IMR-90 (cell line): ENCODE measurements around the gene GLMP. TPM values are rescaled to one million over a fixed set of nuclear protein-coding genes. Genes with fewer than 3 reads are reported as not detected.

Experiments used
- ATAC-seq: fragments of 200-7000 bp; cut with Tn5 transposase; 2 replicates; pipeline ENCODE4 v1.9.1; 2020; ENCODE audit warnings: low read depth, mild to moderate bottlenecking, moderate library complexity
- BruUV-seq: library from RNA; stranded (reverse); fragments of 400-500 nt; replicated peaks from 2 replicates; lab custom pipeline; 2021; lab: Mats Ljungman, UMichigan
- CTCF ChIA-PET: fragments of 300-600 bp; formaldehyde crosslinking; extraction: SDS; loops from one replicate; lab custom pipeline; 2021; ENCODE audit warnings: antibody characterized with exemption; lab: Yijun Ruan, JAX
- POLR2A ChIA-PET: fragments of 300-600 bp; sonication (Branson Sonifier 250); formaldehyde crosslinking; loops from one replicate; lab custom pipeline; 2022; ENCODE audit warnings: antibody characterized with exemption; ENCODE audit not compliant: unreplicated experiment; lab: Charles Lee
- DNase-seq: peaks from one replicate; pipeline ENCODE4 v3.0.0; 2013
- H2AFZ ChIP-seq: replicated peaks from 2 replicates; pipeline ENCODE3; 2013; ENCODE audit warnings: low read length, mild to moderate bottlenecking; ENCODE audit not compliant: poor library complexity
- H2AK5ac ChIP-seq: 2 replicates; pipeline ENCODE4 v1.6.1; 2013; ENCODE audit warnings: low read depth, low read length, inconsistent platforms
- H2AK9ac ChIP-seq: replicated peaks from 2 replicates; pipeline ENCODE3; 2013; ENCODE audit warnings: mild to moderate bottlenecking, low read depth, low read length, moderate library complexity; ENCODE audit not compliant: poor library complexity
- H2BK120ac ChIP-seq: 2 replicates; pipeline ENCODE4 v1.6.1; 2013; ENCODE audit warnings: low read depth, low read length, inconsistent platforms
- H2BK15ac ChIP-seq: 3 replicates; pipeline ENCODE4 v1.6.1; 2013; ENCODE audit warnings: low read depth, low read length, inconsistent platforms
- H2BK20ac ChIP-seq: 2 replicates; pipeline ENCODE4 v1.6.1; 2013; ENCODE audit warnings: low read depth, mild to moderate bottlenecking, inconsistent platforms, low read length, moderate library complexity
- H2BK5ac ChIP-seq: 2 replicates; pipeline ENCODE4 v1.6.1; 2013; ENCODE audit warnings: mild to moderate bottlenecking, low read depth, low read length, inconsistent platforms; ENCODE audit not compliant: poor library complexity, severe bottlenecking
- H3K14ac ChIP-seq: replicated peaks from 2 replicates; pipeline ENCODE4 v1.6.1; 2013; ENCODE audit warnings: low read depth, low read length, inconsistent platforms
- H3K18ac ChIP-seq: 2 replicates; pipeline ENCODE4 v1.6.1; 2013; ENCODE audit warnings: low read depth, low read length, control low read depth
- H3K23ac ChIP-seq: 2 replicates; pipeline ENCODE4 v1.6.1; 2013; ENCODE audit warnings: low read depth, low read length, inconsistent platforms
- H3K27ac ChIP-seq: 2 replicates; pipeline ENCODE4 v1.5.1; 2013; ENCODE audit warnings: mild to moderate bottlenecking, control low read depth, low read length; ENCODE audit not compliant: insufficient read depth
- H3K27me3 ChIP-seq: 2 replicates; pipeline ENCODE4 v1.6.1; 2013; ENCODE audit warnings: low read length; ENCODE audit not compliant: control insufficient read depth, insufficient read depth
- H3K36me3 ChIP-seq: 2 replicates; pipeline ENCODE4 v1.6.1; 2013; ENCODE audit warnings: low read length, mixed read lengths; ENCODE audit not compliant: control insufficient read depth, insufficient read depth
- H3K4ac ChIP-seq: 2 replicates; pipeline ENCODE4 v1.6.1; 2013; ENCODE audit warnings: low read depth, low read length, inconsistent platforms
- H3K4me1 ChIP-seq: 2 replicates; pipeline ENCODE4 v1.6.1; 2013; ENCODE audit warnings: low read length, mixed read lengths; ENCODE audit not compliant: control insufficient read depth, insufficient read depth
- H3K4me2 ChIP-seq: 2 replicates; pipeline ENCODE4 v1.6.1; 2013; ENCODE audit warnings: low read depth, mild to moderate bottlenecking, control low read depth, low read length, moderate library complexity
- H3K4me3 ChIP-seq: 2 replicates; pipeline ENCODE4 v1.5.1; 2013; ENCODE audit warnings: low read depth, mild to moderate bottlenecking, control low read depth, low read length, moderate library complexity; ENCODE audit not compliant: insufficient read depth
- H3K56ac ChIP-seq: 2 replicates; pipeline ENCODE4 v1.6.1; 2013; ENCODE audit warnings: low read length, inconsistent platforms; ENCODE audit not compliant: insufficient read depth; ENCODE audit errors: extremely low read depth
- H3K79me1 ChIP-seq, 2 experiments: 2 replicates each; pipeline ENCODE4 v1.6.1; 2013; ENCODE audit warnings: low read length in 2 of 2, inconsistent platforms in 1 of 2, low read depth in 1 of 2
- H3K9ac ChIP-seq: 2 replicates; pipeline ENCODE4 v1.6.1; 2013; ENCODE audit warnings: low read depth, low read length, control low read depth
- H3K9me1 ChIP-seq: 2 replicates; pipeline ENCODE4 v1.6.1; 2013; ENCODE audit warnings: low read length, inconsistent platforms; ENCODE audit not compliant: insufficient read depth
- H3K9me3 ChIP-seq: 2 replicates; pipeline ENCODE4 v1.6.1; 2013; ENCODE audit warnings: low read length; ENCODE audit not compliant: control insufficient read depth, insufficient read depth
- H4K20me1 ChIP-seq: 2 replicates; pipeline ENCODE4 v1.6.1; 2013; ENCODE audit warnings: low read length, inconsistent platforms; ENCODE audit not compliant: insufficient read depth
- H4K5ac ChIP-seq: 2 replicates; pipeline ENCODE4 v1.6.1; 2013; ENCODE audit warnings: mild to moderate bottlenecking, low read depth, low read length, control low read depth
- H4K8ac ChIP-seq, 2 experiments: 2 replicates each; pipeline ENCODE4 v1.6.1; 2013; ENCODE audit warnings: low read depth in 2 of 2, low read length in 2 of 2, control low read depth in 1 of 2, inconsistent platforms in 1 of 2
- H4K91ac ChIP-seq: 2 replicates; pipeline ENCODE4 v1.6.1; 2013; ENCODE audit warnings: low read depth, low read length, inconsistent platforms; ENCODE audit not compliant: insufficient read depth
- CTCF ChIP-seq: conservative IDR thresholded peaks from 2 replicates; pipeline ENCODE4 v1.5.1; 2012; ENCODE audit warnings: mild to moderate bottlenecking, low read depth, low read length, improper control_type of control experiment
- FOS ChIP-seq: fragments of 150-350 bp; IDR thresholded peaks from 2 replicates; pipeline ENCODE4 v1.6.1; 2016; ENCODE audit warnings: low read depth, low read length
- WGBS, 2 experiments: methylation state at CpG; one replicate each; pipeline versions ENCODE4 v1.1.5 to v1.1.7; 2013; ENCODE audit warnings: missing lambda C conversion rate in 2 of 2; ENCODE audit not compliant: insufficient read length in 1 of 2; ENCODE audit errors: extremely low coverage in 2 of 2; 5-methylcytosine and 5-hydroxymethylcytosine counted together
- dilution Hi-C: fragments of 300-500 bp; cut with HindIII; formaldehyde crosslinking; loops from one replicate; pipeline ENCODE4 v1.14.3; 2018; ENCODE audit warnings: low sequenced_read_pairs; ENCODE audit not compliant: unreplicated experiment
- in situ Hi-C: fragments of 300-500 bp; cut with MboI; formaldehyde crosslinking; loops from 3 replicates; pipeline ENCODE4 v1.14.3; 2019; ENCODE audit warnings: low sequenced_read_pairs, inconsistent platforms, mixed read lengths
- intact Hi-C: fragments of 100-400 bp; cut with micrococcal nuclease; formaldehyde crosslinking; loops from 2 replicates; pipeline ENCODE4 v1.10.0; 2022
- polyA plus RNA-seq, 3 experiments: library from polyadenylated mRNA; depleted of rRNA; stranded (reverse); fragments of >200 nt; gene quantifications; 2 replicates each; pipeline ENCODE4 v1.2.3, GENCODE V29; 2012; ENCODE audit warnings: low replicate concordance in 1 of 3
- total RNA-seq: library from RNA; depleted of rRNA; stranded (reverse); fragments of >200 nt; gene quantifications from 2 replicates; pipeline ENCODE4 v1.2.3, GENCODE V29; 2012

GLMP gene
- total and polyA plus RNA-seq, 2 of the 4 experiments (the other 2 are of a cell fraction): 32.6 to 43.1 TPM

- Histone ChIP-seq H2BK120ac (no peak overlapping the region), H3K27ac (no peak overlapping the region), H2AK5ac (no peak overlapping the region), H3K27me3 (no peaks in the 10 kb centered on the region), H4K8ac (no peak overlapping the region), H2BK20ac (no peak overlapping the region), H2BK5ac (peak overlapping the region; percentile 29), H2AFZ (no peak overlapping the region), H4K5ac (no peak overlapping the region), H3K4me3 (no peak overlapping the region), H4K91ac (no peak overlapping the region; the same call in 1 of the 2 replicates), H3K9ac (no peak overlapping the region), H3K36me3 (peaks cover 62% of the 10 kb centered on the region), H4K20me1 (peaks cover 19% of the 10 kb centered on the region), H3K14ac (no peak overlapping the region; the same call in 1 of the 2 replicates), H2BK15ac (no peak overlapping the region), H3K9me3 (no peaks in the 10 kb centered on the region), H3K56ac (no peak overlapping the region), H3K4ac (peak overlapping the region; percentile 48), H3K79me1 (peaks cover 13 to 52% of the 10 kb centered on the region in 2 experiments; a peak in 3 of 4 replicates), H3K23ac (0 out of 2 replicates have a peak overlapping the region, but pooled peaks have one; percentile 16), H3K4me1 (peaks cover 3% of the 10 kb centered on the region), H2AK9ac (no peak overlapping the region), H3K4me2 (no peak overlapping the region), H3K9me1 (peaks cover 11% of the 10 kb centered on the region), H3K18ac (no peak overlapping the region)
- ChIA-PET POLR2A (interaction anchor here (0.6 kb wide), 1 partner anchor 13 kb away, joined by 3 read pairs; no protein-coding TSS in a partner anchor), CTCF (interaction anchor here (0.5 kb wide), 1 partner anchor 70 kb away, joined by 3 read pairs; no protein-coding TSS in a partner anchor)
- in situ Hi-C loops: no loop called here
- dilution Hi-C loops: no loop called here
- BruUV-seq: no TSS peak
- TF ChIP-seq CTCF (no peak), FOS (0 out of 2 replicates have a peak, but pooled peaks have one; percentile 4)
- ATAC-seq (peak; percentile 90), DNase-seq (peak; percentile 69)
- intact Hi-C loops: loop anchor here (5.0 kb wide), 1 partner anchor 49 kb away; no protein-coding TSS in a partner anchor
- WGBS, 2 experiments: no CpG with 5 or more reads among the region's 4 CpGs
Measured at GRCh38 chr1:156268336-156268735, 27.1 kb downstream of the GLMP start.
